ENCODE measurements around the gene CYB5RL.
A peak's percentile ranks its signal among the peaks of the same experiment; 100 is the strongest.

The CYB5RL gene

DNA sequence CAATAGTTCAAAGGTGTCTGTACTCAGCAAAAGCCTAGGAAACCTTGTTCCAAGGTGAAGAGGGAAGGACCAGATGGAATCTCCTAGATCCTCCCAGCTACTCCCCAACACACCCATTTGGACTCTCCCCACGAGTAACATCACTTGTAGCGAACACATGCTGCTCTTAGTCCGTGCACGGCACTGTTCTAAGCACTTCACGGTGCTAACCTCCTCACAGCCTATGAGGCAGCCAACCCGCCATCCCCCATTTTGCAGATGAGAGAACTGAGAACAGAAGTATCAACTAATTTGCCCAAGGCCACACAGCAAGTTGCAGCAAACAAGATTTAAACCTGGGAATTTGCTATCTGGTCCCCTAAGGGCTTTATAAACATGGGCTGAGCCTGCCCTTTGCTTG, 24.4 kb upstream of the CYB5RL start:
- Histone ChIP-seq H3K79me2 (ENCODE audit: insufficient read depth, low read length) (no peaks in the 10 kb centered on the region), H3K27ac (ENCODE audit: low read length) (no peak overlapping the region), H4K20me1 (ENCODE audit: insufficient read depth, low read length) (peaks cover 12% of the 10 kb centered on the region; the same call in 1 of the 2 replicates), H3K4me3 (ENCODE audit: low read depth in 1 of 2, low read length in 2 of 2) (no peak overlapping the region), H3K27me3 (ENCODE audit: insufficient read depth, low read length, poor library complexity) (no peaks in the 10 kb centered on the region), H3K4me1 (ENCODE audit: insufficient read depth, low read length) (no peaks in the 10 kb centered on the region), H2AFZ (ENCODE audit: low read depth, low read length) (no peak overlapping the region), H3K9ac (ENCODE audit: low read depth, low read length) (no peak overlapping the region), H3K36me3 (ENCODE audit: insufficient read depth, low read length) (peaks cover 61% of the 10 kb centered on the region), H3K4me2 (ENCODE audit: insufficient read depth, low read length) (no peak overlapping the region), H3K9me3 (ENCODE audit: insufficient read depth, low read length, severe bottlenecking) (no peaks in the 10 kb centered on the region)
- ATAC-seq (ENCODE audit: insufficient read depth, low read depth) = 0 out of 3 replicates have a peak, but pooled peaks have one; percentile 7
- TF ChIP-seq, protein P1, sequence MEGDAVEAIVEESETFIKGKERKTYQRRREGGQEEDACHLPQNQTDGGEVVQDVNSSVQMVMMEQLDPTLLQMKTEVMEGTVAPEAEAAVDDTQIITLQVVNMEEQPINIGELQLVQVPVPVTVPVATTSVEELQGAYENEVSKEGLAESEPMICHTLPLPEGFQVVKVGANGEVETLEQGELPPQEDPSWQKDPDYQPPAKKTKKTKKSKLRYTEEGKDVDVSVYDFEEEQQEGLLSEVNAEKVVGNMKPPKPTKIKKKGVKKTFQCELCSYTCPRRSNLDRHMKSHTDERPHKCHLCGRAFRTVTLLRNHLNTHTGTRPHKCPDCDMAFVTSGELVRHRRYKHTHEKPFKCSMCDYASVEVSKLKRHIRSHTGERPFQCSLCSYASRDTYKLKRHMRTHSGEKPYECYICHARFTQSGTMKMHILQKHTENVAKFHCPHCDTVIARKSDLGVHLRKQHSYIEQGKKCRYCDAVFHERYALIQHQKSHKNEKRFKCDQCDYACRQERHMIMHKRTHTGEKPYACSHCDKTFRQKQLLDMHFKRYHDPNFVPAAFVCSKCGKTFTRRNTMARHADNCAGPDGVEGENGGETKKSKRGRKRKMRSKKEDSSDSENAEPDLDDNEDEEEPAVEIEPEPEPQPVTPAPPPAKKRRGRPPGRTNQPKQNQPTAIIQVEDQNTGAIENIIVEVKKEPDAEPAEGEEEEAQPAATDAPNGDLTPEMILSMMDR (IDR thresholded peaks at IDR 0.05; ENCODE audit: borderline replicate concordance, extremely low read depth, low read length, poor library complexity, severe bottlenecking) = no peak
- TF ChIP-seq EZH2 (IDR thresholded peaks at IDR 0.05; ENCODE audit: borderline replicate concordance, low read depth, low read length, severe bottlenecking) = no peak
- no peak for DNase-seq

DNA sequence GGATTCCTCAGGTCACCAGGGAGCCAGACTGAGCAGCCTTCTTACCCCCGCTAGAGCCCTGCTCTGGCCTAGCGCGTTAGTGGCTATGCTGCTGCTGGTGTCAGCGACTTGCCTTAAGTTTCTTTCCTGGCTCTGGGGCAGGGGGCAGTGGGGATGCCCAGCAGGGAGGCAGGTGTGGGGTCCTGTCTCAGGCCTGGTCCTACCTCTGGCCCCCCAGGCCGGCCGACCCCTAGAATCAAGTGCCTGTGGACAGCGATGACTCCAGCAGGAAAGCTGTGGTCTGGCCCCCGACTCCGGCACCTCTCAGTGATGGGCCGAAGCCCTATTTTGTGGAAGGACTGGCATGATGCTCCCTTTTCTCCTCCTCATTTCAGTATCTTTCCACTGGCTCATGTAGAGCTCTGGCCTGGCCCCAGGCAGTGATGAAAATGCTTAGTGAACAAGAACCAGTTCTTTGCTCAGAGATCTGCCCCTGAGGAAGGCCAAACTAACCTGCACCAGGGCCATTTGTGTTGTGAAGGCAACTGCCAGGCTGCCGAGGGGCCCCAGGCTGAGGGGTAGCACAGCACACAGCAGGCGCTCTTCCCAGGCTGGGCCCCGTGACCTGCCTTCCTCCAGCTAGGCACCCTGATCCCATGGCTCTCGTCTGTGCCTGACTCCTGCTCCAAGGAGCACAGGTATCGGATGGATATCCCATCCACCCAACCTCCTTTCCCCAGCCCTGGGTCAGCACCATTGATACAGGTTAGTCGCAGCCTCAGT, 23.8 kb upstream of the CYB5RL start:
- H3K4me3 ChIP-seq (ENCODE audit: low read depth in 1 of 2, low read length in 2 of 2) = no peak overlapping the region

DNA sequence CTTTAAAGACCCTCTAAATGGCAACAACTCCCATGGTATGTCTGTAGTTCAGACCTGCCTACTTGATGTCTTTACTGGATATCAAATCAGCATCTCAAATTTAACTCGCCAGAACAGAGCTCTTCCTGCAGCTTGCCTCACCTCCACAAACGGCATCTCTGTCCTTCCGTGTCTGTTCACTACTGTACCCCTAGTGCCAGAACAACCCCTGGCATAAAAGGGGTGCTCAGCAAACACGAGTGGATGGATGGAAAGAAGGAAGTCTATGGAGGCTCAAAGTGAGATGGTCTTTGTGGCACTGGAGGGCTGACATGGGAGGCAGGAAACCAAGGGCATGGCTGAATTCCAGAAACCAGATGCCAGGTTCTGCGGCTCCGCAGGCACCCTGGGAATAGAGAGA, 22.9 kb upstream of the CYB5RL start:
- H3K9ac ChIP-seq (ENCODE audit: low read depth, low read length) = no peak overlapping the region
- no peaks in the 10 kb centered on the region for H3K27me3 ChIP-seq (ENCODE audit: insufficient read depth, low read length, poor library complexity)
- no peaks in the 10 kb centered on the region for H3K79me2 ChIP-seq (ENCODE audit: insufficient read depth, low read length)
- peaks cover 11% of the 10 kb centered on the region; the same call in 1 of the 2 replicates for H4K20me1 ChIP-seq (ENCODE audit: insufficient read depth, low read length)
- H3K4me3 ChIP-seq (ENCODE audit: low read depth in 1 of 2, low read length in 2 of 2) = no peak overlapping the region
- TF ChIP-seq, protein P1 (IDR thresholded peaks at IDR 0.05; ENCODE audit: borderline replicate concordance, extremely low read depth, low read length, poor library complexity, severe bottlenecking) = no peak
- no peak for TF ChIP-seq EZH2 (IDR thresholded peaks at IDR 0.05; ENCODE audit: borderline replicate concordance, low read depth, low read length, severe bottlenecking)
- H3K9me3 ChIP-seq (ENCODE audit: insufficient read depth, low read length, severe bottlenecking) = no peaks in the 10 kb centered on the region
- H3K4me1 ChIP-seq (ENCODE audit: insufficient read depth, low read length) = no peaks in the 10 kb centered on the region
- no peak overlapping the region for H2AFZ ChIP-seq (ENCODE audit: low read depth, low read length)
- H3K36me3 ChIP-seq (ENCODE audit: insufficient read depth, low read length) = peaks cover 61% of the 10 kb centered on the region
- ATAC-seq (ENCODE audit: insufficient read depth, low read depth) (no peak), DNase-seq (no peak)
- no peak overlapping the region for H3K27ac ChIP-seq (ENCODE audit: low read length)
- no peak overlapping the region for H3K4me2 ChIP-seq (ENCODE audit: insufficient read depth, low read length)

More for the DNA sequence above, 23.8 kb upstream of the CYB5RL start:
- H4K20me1 ChIP-seq (ENCODE audit: insufficient read depth, low read length) = peaks cover 10% of the 10 kb centered on the region; the same call in 1 of the 2 replicates
- H3K4me2 ChIP-seq (ENCODE audit: insufficient read depth, low read length) = no peak overlapping the region
- no peaks in the 10 kb centered on the region for H3K27me3 ChIP-seq (ENCODE audit: insufficient read depth, low read length, poor library complexity)
- no peak overlapping the region for H3K27ac ChIP-seq (ENCODE audit: low read length)
- no peak overlapping the region for H2AFZ ChIP-seq (ENCODE audit: low read depth, low read length)
- H3K4me1 ChIP-seq (ENCODE audit: insufficient read depth, low read length) = no peaks in the 10 kb centered on the region
- DNase-seq (no peak), ATAC-seq (ENCODE audit: insufficient read depth, low read depth) (peak; percentile 7; the same call in 1 of the 3 replicates)
- H3K36me3 ChIP-seq (ENCODE audit: insufficient read depth, low read length) = peaks cover 61% of the 10 kb centered on the region
- TF ChIP-seq, protein P1 (IDR thresholded peaks at IDR 0.05; ENCODE audit: borderline replicate concordance, extremely low read depth, low read length, poor library complexity, severe bottlenecking) = no peak
- no peak for TF ChIP-seq EZH2 (IDR thresholded peaks at IDR 0.05; ENCODE audit: borderline replicate concordance, low read depth, low read length, severe bottlenecking)
- H3K9ac ChIP-seq (ENCODE audit: low read depth, low read length) = no peak overlapping the region
- no peaks in the 10 kb centered on the region for H3K79me2 ChIP-seq (ENCODE audit: insufficient read depth, low read length)
- H3K9me3 ChIP-seq (ENCODE audit: insufficient read depth, low read length, severe bottlenecking) = no peaks in the 10 kb centered on the region
